ENCODE data around the gene GTPBP10.
A peak's percentile ranks its signal among the peaks of the same experiment; 100 is the strongest.

Gene GTPBP10

DNA sequence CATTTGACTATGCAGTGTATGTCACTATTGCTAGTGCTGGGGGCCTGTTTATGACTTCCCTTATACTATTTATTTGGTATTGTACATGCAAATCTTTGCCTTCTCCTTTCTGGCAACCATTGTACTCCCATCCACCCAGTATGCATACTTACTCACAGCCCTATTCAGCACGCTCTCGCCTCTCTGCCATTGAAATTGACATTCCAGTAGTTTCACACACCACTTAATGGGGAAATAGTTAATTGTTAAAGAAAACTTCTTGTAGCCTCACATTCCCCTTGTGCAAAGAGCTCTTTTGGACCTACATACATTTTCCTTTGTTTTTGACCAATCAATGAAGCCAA is 66.6 kb downstream of the GTPBP10 start:
- ChIA-PET POLR2A (no interaction called here), CTCF (interaction anchor here (1.3 to 1.4 kb wide), 2 partner anchors 9 to 15 kb away, joined by 5 to 9 read pairs; no protein-coding TSS in a partner anchor)
- TF ChIP-seq, protein P1, sequence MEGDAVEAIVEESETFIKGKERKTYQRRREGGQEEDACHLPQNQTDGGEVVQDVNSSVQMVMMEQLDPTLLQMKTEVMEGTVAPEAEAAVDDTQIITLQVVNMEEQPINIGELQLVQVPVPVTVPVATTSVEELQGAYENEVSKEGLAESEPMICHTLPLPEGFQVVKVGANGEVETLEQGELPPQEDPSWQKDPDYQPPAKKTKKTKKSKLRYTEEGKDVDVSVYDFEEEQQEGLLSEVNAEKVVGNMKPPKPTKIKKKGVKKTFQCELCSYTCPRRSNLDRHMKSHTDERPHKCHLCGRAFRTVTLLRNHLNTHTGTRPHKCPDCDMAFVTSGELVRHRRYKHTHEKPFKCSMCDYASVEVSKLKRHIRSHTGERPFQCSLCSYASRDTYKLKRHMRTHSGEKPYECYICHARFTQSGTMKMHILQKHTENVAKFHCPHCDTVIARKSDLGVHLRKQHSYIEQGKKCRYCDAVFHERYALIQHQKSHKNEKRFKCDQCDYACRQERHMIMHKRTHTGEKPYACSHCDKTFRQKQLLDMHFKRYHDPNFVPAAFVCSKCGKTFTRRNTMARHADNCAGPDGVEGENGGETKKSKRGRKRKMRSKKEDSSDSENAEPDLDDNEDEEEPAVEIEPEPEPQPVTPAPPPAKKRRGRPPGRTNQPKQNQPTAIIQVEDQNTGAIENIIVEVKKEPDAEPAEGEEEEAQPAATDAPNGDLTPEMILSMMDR (IDR thresholded peaks at IDR 0.05; ENCODE audit: control extremely low read depth, extremely low read depth, low read depth, missing control alignments), result no peak

DNA sequence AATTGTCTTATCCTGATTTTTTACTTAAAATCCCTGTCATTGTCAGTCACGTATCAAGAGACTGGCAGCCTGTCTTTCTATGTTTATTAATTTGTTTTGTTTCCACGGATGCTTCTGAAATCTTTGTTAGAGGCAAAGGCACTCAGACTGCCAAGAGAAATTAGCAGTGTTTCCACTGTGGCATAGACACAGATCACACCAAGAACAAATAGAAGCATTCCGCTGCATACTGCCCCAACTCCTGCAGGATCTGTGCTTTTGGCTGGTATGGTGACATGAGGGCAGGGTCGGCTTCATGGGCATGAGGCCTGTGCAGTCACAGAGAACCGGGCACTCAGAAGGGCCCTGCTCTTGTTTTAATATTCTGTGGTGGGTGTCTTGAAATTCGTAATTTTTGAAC is 75.1 kb downstream of the GTPBP10 start:
- no peak for DNase-seq (ENCODE audit: extremely low spot score)
- ChIA-PET CTCF (interaction anchor here (1.4 to 2.7 kb wide), 5 partner anchors 8 to 268 kb away, joined by 3 to 14 read pairs (median 5); partner anchors contain the start of genes STEAP1 and STEAP2), POLR2A (no interaction called here)
- TF ChIP-seq, protein P1 (IDR thresholded peaks at IDR 0.05; ENCODE audit: control extremely low read depth, extremely low read depth, low read depth, missing control alignments), result no peak

More for the DNA sequence above, 66.6 kb downstream of the GTPBP10 start:
- DNase-seq (ENCODE audit: extremely low spot score), result no peak

DNA sequence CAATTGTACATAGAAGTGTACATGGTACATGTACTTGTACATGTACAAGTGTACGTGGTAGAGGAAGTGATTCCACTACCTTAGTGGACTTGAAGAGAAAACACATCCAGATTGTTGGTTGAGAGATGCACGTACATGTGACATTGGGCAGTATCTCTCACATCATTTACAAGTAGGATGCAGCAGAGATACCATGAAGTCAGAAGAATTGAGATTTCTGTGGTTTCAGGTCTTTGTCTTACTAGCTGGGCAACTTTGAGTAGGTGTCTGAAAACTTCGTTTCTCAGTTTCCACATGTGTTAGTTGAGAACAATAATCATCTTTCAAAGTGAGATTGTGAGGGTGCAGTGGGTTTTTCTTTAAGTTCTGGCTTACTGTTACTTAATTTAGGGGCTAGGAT is 78.2 kb downstream of the GTPBP10 start:
- ChIA-PET CTCF (interaction anchor here (1.5 kb wide), 1 partner anchor 13 kb away, joined by 3 read pairs; no protein-coding TSS in a partner anchor), POLR2A (no interaction called here)
- peak; percentile 36 for DNase-seq (ENCODE audit: extremely low spot score)
- TF ChIP-seq, protein P1 (IDR thresholded peaks at IDR 0.05; ENCODE audit: control extremely low read depth, extremely low read depth, low read depth, missing control alignments), result no peak

DNA sequence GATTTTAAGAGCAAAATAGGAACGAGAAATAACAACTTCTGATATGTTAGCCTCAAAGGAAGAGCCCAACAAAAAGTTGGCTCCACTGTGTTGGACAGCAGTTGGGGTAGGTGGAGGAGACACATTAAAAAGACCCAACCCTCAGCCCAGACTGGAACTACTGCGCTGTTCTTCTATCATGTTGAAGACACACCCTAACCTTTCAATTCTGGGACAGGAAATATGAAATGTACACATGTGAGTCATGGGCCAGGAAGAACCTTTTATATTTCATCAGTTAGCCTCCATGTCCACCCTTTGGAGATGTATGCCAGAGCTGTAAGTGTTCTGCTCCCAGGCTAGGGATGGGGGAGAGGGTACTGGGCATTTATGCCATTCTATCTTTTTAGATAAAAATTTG is 78.9 kb downstream of the GTPBP10 start:
- no peak for DNase-seq (ENCODE audit: extremely low spot score)
- POLR2A ChIA-PET, result no interaction called here
- CTCF ChIA-PET, result interaction anchor here (1.5 to 7.3 kb wide), 4 partner anchors 14 to 271 kb away, joined by 3 to 78 read pairs (median 29); partner anchors contain the start of gene STEAP1
- TF ChIP-seq, protein P1 (IDR thresholded peaks at IDR 0.05; ENCODE audit: control extremely low read depth, extremely low read depth, low read depth, missing control alignments), result no peak

DNA sequence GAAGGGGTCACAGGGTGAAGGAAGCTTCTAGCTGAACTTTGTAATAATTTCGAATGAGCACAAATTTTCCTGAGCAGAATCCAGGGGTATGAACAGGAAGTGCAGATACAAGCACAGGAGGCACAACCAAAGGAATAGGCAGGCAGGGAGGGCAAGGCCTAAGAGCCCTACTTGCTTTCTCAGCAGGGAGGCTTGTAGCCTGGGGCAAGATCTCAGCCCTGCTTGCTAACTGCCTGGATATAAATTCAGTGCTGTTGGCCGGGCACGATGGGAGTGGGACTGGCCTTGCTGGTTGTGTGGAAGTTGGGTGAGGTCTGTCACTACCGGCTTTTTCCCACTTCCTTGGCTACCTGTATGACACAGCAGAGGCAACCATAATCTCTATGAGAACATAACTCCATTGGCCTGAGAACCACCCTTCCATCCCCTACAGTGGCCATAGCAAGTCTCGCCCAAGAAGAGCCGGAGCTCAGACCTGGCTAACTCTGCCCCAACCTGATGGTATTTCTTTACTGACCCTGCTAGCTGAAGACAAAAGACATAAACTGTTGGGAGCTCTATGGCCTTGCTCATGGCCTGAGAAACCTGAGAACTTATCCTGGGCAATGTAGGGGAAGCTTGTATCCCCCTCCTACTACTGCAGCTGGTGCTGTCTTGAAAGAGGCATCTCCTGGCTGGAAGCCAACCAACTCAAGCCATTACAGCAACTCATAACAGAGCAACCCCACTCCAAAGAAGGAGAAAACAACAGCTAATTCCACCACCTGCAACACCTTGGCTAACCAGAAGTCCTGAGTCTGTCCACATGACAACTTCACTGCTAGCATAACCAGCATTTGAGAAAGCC is 84.3 kb downstream of the GTPBP10 start:
- TF ChIP-seq, protein P1 (IDR thresholded peaks at IDR 0.05; ENCODE audit: control extremely low read depth, extremely low read depth, low read depth, missing control alignments), result no peak
- CTCF ChIA-PET, result interaction anchor here (1.0 to 7.3 kb wide), 7 partner anchors 10 to 277 kb away, joined by 3 to 78 read pairs (median 9); partner anchors contain the start of gene STEAP1
- no peak for DNase-seq (ENCODE audit: extremely low spot score)
- POLR2A ChIA-PET, result no interaction called here

DNA sequence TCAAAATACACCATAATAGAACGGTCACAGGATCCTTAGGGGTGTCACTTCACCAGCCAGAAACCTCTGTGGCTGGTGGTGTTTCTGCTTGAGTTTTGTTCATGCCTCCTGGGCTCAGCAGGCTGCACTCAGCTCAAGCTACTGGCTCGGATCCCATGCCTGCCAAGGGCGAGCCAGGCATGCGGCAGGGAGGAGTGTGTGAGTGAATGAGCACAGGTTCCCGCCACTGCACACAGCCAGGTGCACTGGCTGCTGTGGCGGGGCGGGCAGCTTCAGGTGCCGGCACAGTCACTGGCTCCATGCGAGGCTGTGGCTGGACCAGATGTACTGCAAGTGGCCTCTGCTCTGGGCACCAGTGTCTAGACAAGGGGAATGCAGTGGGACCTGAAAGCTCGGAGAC is 86.2 kb downstream of the GTPBP10 start:
- POLR2A ChIA-PET, result no interaction called here
- CTCF ChIA-PET, result interaction anchor here (1.1 to 7.3 kb wide), 6 partner anchors 13 to 279 kb away, joined by 3 to 78 read pairs (median 8); partner anchors contain the start of gene STEAP1
- no peak for DNase-seq (ENCODE audit: extremely low spot score)
- TF ChIP-seq, protein P1 (IDR thresholded peaks at IDR 0.05; ENCODE audit: control extremely low read depth, extremely low read depth, low read depth, missing control alignments), result no peak
